ENCODE data around the gene AAK1. TPM values are rescaled to one million over a fixed set of nuclear protein-coding genes. Genes with fewer than 3 reads are reported as not detected.

The AAK1 gene
- total RNA-seq, 1 experiment from 2014 or later, result 30.6 TPM

DNA sequence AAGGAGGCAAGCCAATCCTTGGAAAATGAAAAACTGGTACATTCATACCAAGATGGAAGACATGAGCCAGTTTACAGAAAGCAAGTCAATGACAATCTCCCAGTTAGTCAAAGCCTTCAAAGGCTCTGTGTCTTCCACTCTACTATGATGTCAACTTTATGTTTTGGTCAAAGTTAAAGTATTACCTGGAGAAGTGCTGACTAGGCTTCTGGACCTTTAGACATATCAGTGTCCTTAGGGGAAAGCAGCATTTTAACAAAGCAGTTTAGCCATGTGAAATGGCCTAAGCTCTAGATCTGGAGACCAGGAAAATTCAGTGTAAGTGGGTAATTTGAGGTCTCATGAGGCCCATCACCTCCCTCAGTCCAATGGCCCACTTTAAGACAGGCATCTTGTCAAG, 30.8 kb downstream of the AAK1 start:
- H3K14ac ChIP-seq (ENCODE audit: insufficient read depth, low read length), result no peak overlapping the region
- no peak overlapping the region for H4K91ac ChIP-seq (ENCODE audit: insufficient read length, low read depth, low read length)
- Mint-ChIP-seq H3K4me1 (peaks cover 4 to 8% of the 10 kb centered on the region in 2 experiments), H3K4me3 (no peak overlapping the region), H3K9me3 (peaks cover 4 to 11% of the 10 kb centered on the region in 2 experiments; a peak in 4 of 5 replicates), H3K27ac (peak overlapping the region in 1 of 3 experiments; percentile 10; a peak in 1 of 7 replicates), H3K36me3 (ENCODE audit: insufficient read depth in 1 of 3, low read depth in 3 of 3) (peaks cover 4 to 10% (median 10%) of the 10 kb centered on the region in 3 experiments; a peak in 6 of 7 replicates), H3K27me3 (ENCODE audit: low read depth) (no peaks in the 10 kb centered on the region)
- no peaks in the 10 kb centered on the region for H3K23me2 ChIP-seq (ENCODE audit: insufficient read length, low read depth, low read length, poor library complexity, severe bottlenecking)
- H2AK5ac ChIP-seq (ENCODE audit: insufficient read length, low read length), result no peak overlapping the region
- no peak overlapping the region for H2BK20ac ChIP-seq (ENCODE audit: low read depth, low read length, poor library complexity, severe bottlenecking)
- no peak overlapping the region for H3K9ac ChIP-seq (ENCODE audit: extremely low read depth, insufficient read length, low read length)
- no peak overlapping the region for H4K8ac ChIP-seq (replicated peaks; ENCODE audit: insufficient read length, low read depth, low read length)
- no peaks in the 10 kb centered on the region for H3K27me3 ChIP-seq (ENCODE audit: insufficient read depth, low read length)
- no peak overlapping the region for H4K5ac ChIP-seq (ENCODE audit: insufficient read length, low read depth, low read length)
- H3K18ac ChIP-seq (ENCODE audit: insufficient read length, low read depth, low read length), result no peak overlapping the region
- TF ChIP-seq, protein P1, sequence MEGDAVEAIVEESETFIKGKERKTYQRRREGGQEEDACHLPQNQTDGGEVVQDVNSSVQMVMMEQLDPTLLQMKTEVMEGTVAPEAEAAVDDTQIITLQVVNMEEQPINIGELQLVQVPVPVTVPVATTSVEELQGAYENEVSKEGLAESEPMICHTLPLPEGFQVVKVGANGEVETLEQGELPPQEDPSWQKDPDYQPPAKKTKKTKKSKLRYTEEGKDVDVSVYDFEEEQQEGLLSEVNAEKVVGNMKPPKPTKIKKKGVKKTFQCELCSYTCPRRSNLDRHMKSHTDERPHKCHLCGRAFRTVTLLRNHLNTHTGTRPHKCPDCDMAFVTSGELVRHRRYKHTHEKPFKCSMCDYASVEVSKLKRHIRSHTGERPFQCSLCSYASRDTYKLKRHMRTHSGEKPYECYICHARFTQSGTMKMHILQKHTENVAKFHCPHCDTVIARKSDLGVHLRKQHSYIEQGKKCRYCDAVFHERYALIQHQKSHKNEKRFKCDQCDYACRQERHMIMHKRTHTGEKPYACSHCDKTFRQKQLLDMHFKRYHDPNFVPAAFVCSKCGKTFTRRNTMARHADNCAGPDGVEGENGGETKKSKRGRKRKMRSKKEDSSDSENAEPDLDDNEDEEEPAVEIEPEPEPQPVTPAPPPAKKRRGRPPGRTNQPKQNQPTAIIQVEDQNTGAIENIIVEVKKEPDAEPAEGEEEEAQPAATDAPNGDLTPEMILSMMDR (conservative IDR thresholded peaks at IDR 0.05), result no peak
- no peak overlapping the region for H3T11ph ChIP-seq (ENCODE audit: low read length)
- no peaks in the 10 kb centered on the region for H3K9me3 ChIP-seq (ENCODE audit: control insufficient read depth, low read depth, low read length)
- H3K79me1 ChIP-seq (ENCODE audit: insufficient read depth, low read depth, low read length, poor library complexity, severe bottlenecking), result no peaks in the 10 kb centered on the region
- H2BK15ac ChIP-seq (ENCODE audit: low read depth, low read length), result no peak overlapping the region
- no peaks in the 10 kb centered on the region for H4K20me1 ChIP-seq (ENCODE audit: control insufficient read depth, insufficient read depth, insufficient read length)
- H2BK5ac ChIP-seq (ENCODE audit: insufficient read length, low read length), result no peak overlapping the region
- no peak overlapping the region for H3K4me2 ChIP-seq (ENCODE audit: insufficient read depth, insufficient read length, low read length)
- no peak overlapping the region for H2BK12ac ChIP-seq (ENCODE audit: insufficient read length, low read depth, low read length)
- H3K4ac ChIP-seq (ENCODE audit: low read depth, low read length), result no peak overlapping the region
- no peak overlapping the region for H3K56ac ChIP-seq (ENCODE audit: insufficient read length, low read depth, low read length)
- no peaks in the 10 kb centered on the region for H3K79me2 ChIP-seq (ENCODE audit: insufficient read depth, low read length)
- no peak overlapping the region for H3K27ac ChIP-seq (ENCODE audit: insufficient read length, low read depth, low read length)
- H2AFZ ChIP-seq (ENCODE audit: low read length), result no peak overlapping the region
- no peak overlapping the region for H3K23ac ChIP-seq (ENCODE audit: insufficient read length, low read depth, low read length)
- H3K4me1 ChIP-seq (ENCODE audit: insufficient read depth, low read length), result no peaks in the 10 kb centered on the region
- H2BK120ac ChIP-seq (ENCODE audit: low read depth, low read length, poor library complexity, severe bottlenecking), result no peak overlapping the region
- DNase-seq, result no peak
